HepG2 (cell line): Measurements from ENCODE around the gene TEDC1. TPM values are rescaled to one million over a fixed set of nuclear protein-coding genes. Genes with fewer than 3 reads are reported as not detected.

Experiments used
- ELF1 ChIP-seq: sonication (generic); formaldehyde crosslinking; IDR thresholded peaks from 2 replicates; pipeline ENCODE4 v1.4.0; 2020; ENCODE audit warnings: missing genetic modification reagents
- GRHL1 ChIP-seq: sonication (generic); formaldehyde crosslinking; conservative IDR thresholded peaks from 2 replicates; pipeline ENCODE4 v1.8.0; 2022; ENCODE audit warnings: missing genetic modification reagents
- MLXIP ChIP-seq: sonication (generic); formaldehyde crosslinking; IDR thresholded peaks from 2 replicates; pipeline ENCODE4 v1.9.0; 2021; ENCODE audit warnings: missing genetic modification reagents, borderline replicate concordance
- NFKB2 ChIP-seq: sonication (generic); formaldehyde crosslinking; IDR thresholded peaks from 2 replicates; pipeline ENCODE4 v1.4.0; 2020; ENCODE audit warnings: missing genetic modification reagents, borderline replicate concordance
- PBX2 ChIP-seq: IDR thresholded peaks from 2 replicates; pipeline ENCODE4 v1.6.1; 2016; ENCODE audit warnings: control low read depth
- PHF21A ChIP-seq: sonication (generic); formaldehyde crosslinking; IDR thresholded peaks from 2 replicates; pipeline ENCODE4 v1.5.0; 2020; ENCODE audit warnings: mild to moderate bottlenecking, missing genetic modification reagents
- TBL1XR1 ChIP-seq: fragments of 150-350 bp; IDR thresholded peaks from 2 replicates; pipeline ENCODE4 v1.6.1; 2014; ENCODE audit warnings: borderline replicate concordance, low read length; ENCODE audit not compliant: partially characterized antibody
- THRA ChIP-seq: sonication (generic); formaldehyde crosslinking; IDR thresholded peaks from 2 replicates; pipeline ENCODE4 v1.4.0; 2020; ENCODE audit warnings: missing genetic modification reagents, borderline replicate concordance
- ZFY ChIP-seq: sonication (generic); formaldehyde crosslinking; IDR thresholded peaks from 2 replicates; pipeline ENCODE4 v1.4.0; 2020; ENCODE audit warnings: missing genetic modification reagents
- ZNF142 ChIP-seq: sonication (generic); formaldehyde crosslinking; IDR thresholded peaks from 2 replicates; pipeline ENCODE4 v1.4.0; 2020; ENCODE audit warnings: missing genetic modification reagents
- ZNF256 ChIP-seq: sonication (generic); formaldehyde crosslinking; conservative IDR thresholded peaks from 2 replicates; pipeline ENCODE4 v1.4.0; 2020; ENCODE audit warnings: missing genetic modification reagents
- ZNF564 ChIP-seq: sonication (generic); formaldehyde crosslinking; IDR thresholded peaks from 2 replicates; pipeline ENCODE4 v1.8.1; 2023; ENCODE audit warnings: mild to moderate bottlenecking, missing genetic modification reagents
- polyA plus RNA-seq, 8 experiments: library from polyadenylated mRNA; depleted of rRNA in 3 of 8; stranded (reverse) in 7 of 8; unstranded in 1 of 8; fragments of >200 nt; fragmentation: Illumina TruSeq in 4 of 8; extraction: Trizol in 4 of 8; gene quantifications; 2 replicates each; pipeline versions ENCODE4 v1.2.1 to v1.2.3, GENCODE V29; 2011 to 2016; ENCODE audit warnings: low read depth in 4 of 8, missing spikeins in 1 of 8, mixed read lengths in 1 of 8; ENCODE audit not compliant: insufficient read depth in 1 of 8
- total RNA-seq, 5 experiments: library from RNA; depleted of rRNA; stranded (reverse); fragments of >200 nt; fragmentation: Illumina TruSeq; extraction: Trizol; gene quantifications; 2 replicates each; pipeline ENCODE4 v1.2.3, GENCODE V29; 2016; ENCODE audit warnings: low read depth in 1 of 5

TEDC1 gene
- total and polyA plus RNA-seq, 2 of the 13 experiments (the other 11 are each of a cell fraction or from before 2014, with no cell fraction given): 5.7 to 27.4 TPM

GRCh38 chr14:105527826-105528585 is 37.0 kb downstream of the TEDC1 start (continued):
- TF ChIP-seq MLXIP (CRISPR knock-in tag) (no peak), ZNF256 (CRISPR knock-in tag) (no peak), TBL1XR1 (no peak), PHF21A (CRISPR knock-in tag) (peak; percentile 30; the same call in 1 of the 2 replicates), ZNF142 (CRISPR knock-in tag) (peak; percentile 67; the same call in 1 of the 2 replicates), PBX2 (CRISPR knock-in tag) (no peak), ZNF564 (CRISPR knock-in tag) (peak; percentile 15; the same call in 1 of the 2 replicates), ZFY (peak; percentile 73; the same call in 1 of the 2 replicates), ELF1 (CRISPR knock-in tag) (0 out of 2 replicates have a peak, but pooled peaks have one; percentile 11), GRHL1 (no peak), THRA (CRISPR knock-in tag) (no peak), NFKB2 (no peak)
